NCI-H2227 treated with DMSO at 0.1 percent for 48 hours (cell line): Measurements from ENCODE around the gene DHPS.
A peak's percentile ranks its signal among the peaks of the same experiment; 100 is the strongest.
"Not testable (repeated sequence)": the region's sequence is repeated elsewhere in the genome, so short reads cannot be mapped to it uniquely, and the experiment has no call there.

Source experiments
- DNase-seq: peaks from one replicate; lab custom pipeline; 2025; lab: John Stamatoyannopoulos, UW

DHPS gene

DNA sequence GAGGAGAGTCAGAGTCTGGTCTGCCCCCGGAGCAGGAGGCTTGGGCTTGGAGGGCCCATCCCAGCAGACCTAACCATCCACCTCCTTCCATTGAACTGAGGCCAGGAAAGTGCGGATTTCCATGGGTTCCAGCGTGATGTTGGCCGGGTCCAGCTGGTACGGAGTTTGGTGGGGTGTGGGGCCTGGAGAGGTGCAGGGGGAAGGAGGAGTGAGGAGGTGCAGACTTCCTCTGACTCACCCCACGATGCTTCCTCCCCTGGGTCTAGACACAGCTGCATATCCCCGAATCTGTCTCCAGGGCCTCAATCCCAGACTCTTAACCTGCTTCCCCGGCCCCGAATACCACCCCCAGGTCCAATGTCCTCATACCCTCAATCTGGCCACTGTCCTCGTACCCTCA, 35.1 kb downstream of the DHPS start:
- DNase-seq, result no peak

DNA sequence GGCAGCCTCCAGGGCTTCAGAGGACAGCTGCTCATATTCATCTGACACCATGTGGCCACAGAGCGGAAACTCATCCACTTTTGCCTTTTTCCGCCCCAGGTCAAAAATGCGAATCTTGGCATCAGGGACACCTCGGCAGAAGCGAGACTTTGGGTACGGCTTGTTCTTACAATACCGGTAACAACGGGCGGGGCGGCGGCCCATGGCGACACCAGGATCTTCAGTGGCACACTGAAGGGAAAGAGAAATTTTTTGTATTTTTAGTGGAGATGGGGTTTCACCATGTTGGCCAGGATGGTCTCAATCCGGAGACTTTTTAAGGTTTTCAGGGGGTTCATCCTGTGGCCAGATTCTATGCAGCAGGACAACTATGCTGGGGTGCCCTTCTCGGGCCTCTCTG, 38.0 kb downstream of the DHPS start:
- not testable (repeated sequence) for DNase-seq

DNA sequence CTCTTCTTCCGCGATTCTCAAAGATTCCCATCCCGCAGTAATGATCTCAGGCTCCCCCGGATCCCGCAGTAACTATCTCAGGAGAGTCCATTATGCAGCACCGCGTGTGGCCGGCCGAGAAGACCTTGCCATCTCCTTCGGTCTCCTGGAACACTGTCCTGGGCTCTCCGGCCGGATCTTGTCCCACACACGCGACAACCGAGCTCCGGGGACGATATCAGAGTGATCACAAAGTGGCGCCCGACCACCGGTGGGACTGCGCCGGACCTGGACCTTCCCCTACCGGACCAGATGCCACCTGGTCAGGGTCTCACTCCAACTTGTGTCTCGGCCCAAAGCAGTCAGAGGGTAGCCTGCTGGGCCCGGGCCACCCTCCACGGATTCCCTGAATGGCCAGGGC, 39.2 kb downstream of the DHPS start:
- no peak for DNase-seq

DNA sequence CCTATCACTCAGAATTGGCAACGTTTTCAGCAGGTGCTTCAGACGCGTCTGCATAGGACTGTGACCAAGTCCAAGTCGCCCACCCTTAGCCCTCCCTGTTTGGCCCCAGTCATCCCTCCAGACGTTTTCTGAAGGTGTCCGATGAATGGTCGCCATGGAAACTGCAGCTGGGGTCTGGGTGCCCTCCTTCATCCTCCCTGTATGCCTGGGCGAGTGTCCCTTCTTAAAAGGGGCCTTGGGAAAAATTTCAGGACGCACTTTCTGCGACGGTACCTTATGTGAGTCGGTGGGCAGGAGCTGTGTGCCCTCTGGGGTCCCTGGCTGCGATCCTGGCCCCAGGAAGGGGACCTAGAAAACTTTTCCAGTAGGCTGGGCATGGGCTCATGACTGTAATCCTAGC, 40.2 kb downstream of the DHPS start:
- no peak for DNase-seq

DNA sequence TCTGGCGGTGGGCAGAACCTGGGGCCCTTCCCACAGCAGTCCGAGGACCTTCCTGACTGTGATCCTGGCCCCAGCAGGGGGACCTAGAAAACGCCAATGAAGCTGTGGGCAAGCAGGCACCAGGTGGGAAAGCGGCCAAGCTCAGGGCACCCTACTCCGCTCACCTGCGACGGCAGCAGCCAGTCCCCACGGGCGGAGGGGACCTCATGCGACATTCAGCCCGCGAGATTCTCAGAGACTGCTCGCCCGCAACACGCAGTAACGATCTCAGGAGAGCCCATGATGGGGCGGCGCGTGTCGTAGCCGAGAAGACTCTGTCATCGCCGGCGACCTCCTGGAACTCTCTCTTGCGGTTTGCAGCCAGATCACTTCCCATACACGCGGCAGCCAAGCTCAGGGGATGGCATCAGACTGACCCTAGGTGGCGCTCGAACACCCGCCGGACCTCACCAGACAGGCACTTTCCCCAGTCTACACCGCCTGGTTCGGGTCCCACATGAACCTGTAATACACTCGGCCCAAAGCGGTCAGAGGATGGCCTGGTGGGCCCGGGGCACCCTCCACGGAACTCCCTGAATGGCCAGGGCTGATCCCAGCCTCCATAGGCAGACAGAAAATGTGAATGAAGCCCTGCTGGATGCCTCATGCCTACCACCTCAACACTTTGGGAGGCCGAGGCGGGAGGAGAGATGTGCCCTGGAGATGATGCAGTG, 41.6 kb downstream of the DHPS start:
- peak; percentile 11 for DNase-seq

DNA sequence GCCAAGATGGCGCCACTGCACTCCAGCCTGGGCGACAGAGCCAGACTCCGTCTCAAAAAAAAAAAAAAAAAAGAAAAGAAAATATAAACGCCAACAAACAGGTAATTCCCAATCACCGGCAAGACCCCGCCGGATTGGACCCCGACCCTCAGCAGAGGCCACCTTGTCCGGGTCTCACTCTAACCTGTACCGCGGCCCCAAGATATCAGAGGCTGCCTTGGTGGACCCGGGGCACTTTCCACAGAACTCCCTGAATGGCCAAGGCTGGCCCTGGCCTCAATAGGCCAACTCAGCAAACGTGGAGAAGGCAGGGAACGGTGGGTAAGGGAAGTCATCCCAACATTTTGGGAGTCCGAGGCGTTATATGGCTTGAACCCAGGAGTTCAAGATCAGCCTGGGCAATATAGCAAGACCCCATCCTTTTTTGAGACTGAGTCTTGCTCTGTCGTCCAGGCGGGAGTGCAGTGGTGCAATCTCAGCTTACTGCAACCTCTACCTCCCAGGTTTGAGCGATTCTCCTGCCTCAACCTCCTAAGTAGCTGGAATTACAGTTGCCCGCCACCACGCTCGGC, 43.0 kb downstream of the DHPS start:
- DNase-seq, result no peak

DNA sequence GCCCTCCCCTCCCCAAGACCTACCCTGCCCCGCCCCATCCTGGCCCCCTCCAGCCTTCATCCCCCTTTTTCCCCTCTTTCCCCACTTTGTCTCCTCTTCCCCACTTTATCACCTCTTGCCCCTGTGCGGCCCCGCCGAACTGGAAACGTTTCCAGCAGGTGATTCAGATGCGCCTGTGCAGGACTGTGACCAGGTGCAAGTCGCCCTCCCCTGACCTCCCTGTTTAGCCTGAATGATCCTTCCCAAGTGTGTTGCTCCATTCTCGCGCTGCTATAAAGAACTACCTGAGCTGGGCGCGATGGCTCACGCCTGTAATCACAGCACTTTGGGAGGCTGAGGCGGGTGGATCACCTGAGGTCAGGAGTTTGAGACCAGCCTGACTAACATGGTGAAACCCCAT, 45.0 kb downstream of the DHPS start:
- no peak for DNase-seq

DNA sequence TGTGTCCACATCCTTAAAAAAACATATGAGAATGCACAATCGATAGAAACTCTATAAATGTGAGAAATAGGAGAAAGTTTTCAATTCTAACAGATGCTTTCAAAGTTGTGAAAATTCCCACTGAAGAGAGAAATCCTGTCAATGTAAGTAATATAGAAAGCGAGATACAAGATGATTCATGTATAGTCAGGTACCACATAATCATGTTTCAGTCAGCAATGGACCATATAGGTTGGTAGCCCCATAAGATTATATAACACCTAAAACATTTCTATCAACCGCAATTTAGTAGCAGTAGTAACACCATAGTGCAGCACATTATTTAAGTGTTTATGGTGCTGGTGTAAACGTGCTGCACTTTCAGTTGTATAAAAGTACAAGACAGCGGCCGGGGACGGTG, 52.5 kb downstream of the DHPS start:
- no peak for DNase-seq

DNA sequence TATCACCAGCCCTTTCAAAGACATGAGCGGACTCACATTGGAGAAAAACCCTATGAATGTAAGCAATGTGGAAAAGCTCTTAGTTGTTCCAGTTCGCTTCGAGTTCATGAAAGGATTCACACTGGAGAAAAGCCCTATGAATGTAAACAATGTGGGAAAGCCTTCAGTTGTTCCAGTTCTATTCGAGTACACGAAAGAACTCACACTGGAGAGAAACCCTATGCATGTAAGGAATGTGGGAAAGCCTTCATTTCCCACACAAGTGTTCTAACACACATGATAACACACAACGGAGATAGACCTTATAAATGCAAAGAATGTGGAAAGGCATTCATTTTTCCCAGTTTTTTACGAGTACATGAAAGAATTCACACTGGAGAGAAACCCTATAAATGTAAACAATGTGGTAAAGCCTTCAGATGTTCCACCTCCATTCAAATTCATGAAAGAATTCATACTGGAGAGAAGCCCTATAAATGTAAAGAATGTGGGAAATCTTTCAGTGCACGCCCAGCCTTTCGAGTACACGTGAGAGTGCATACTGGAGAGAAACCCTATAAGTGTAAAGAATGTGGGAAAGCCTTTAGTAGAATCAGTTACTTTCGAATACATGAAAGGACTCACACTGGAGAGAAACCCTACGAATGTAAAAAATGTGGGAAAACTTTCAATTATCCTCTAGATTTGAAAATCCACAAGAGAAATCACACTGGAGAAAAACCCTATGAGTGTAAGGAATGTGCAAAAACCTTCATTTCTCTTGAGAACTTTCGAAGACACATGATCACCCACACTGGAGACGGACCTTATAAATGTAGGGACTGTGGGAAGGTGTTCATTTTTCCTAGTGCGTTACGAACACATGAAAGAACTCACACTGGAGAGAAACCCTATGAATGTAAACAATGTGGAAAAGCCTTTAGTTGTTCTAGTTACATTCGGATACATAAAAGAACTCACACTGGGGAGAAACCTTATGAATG, 53.3 kb downstream of the DHPS start:
- DNase-seq, result no peak

DNA sequence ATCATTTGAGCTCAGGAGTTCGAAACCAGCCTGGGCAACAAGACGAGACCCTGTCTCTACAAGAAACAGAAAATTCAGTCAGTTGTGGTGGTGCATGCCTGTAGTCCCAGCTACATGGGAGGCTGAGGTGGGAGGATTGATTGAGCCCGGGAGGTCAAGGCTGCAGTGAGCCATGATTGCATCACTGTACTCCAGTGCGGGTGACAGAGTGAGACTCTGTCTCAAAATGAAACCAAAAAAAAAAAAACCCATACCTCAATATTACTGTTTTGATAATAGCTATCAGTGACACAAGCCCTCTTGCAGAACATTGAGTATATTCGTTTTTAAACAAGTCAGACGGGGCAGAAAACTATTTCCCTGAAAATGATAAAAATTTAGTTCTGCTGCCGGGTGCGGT, 54.7 kb downstream of the DHPS start:
- DNase-seq, result no peak
